ENCODE measurements around the gene ZNF200. TPM values are rescaled to one million over a fixed set of nuclear protein-coding genes. Genes with fewer than 3 reads are reported as not detected.
"Not testable (repeated sequence)": the region's sequence is repeated elsewhere in the genome, so short reads cannot be mapped to it uniquely, and the experiment has no call there.

The ZNF200 gene
- total RNA-seq, 1 donor from 2014 or later: 8.6 TPM

- no peak overlapping the region for H3K27ac Mint-ChIP-seq
- H3K27me3 Mint-ChIP-seq (ENCODE audit: low read depth): peaks cover 1% of the 10 kb centered on the region
- peaks cover 33% of the 10 kb centered on the region for H3K9me3 Mint-ChIP-seq
- H3K4me3 Mint-ChIP-seq: no peak overlapping the region
- no peak for DNase-seq (ENCODE audit: low spot score in 2 of 2, unreplicated experiment in 2 of 2)
- H3K36me3 Mint-ChIP-seq: no peaks in the 10 kb centered on the region
- TF ChIP-seq CTCF (IDR thresholded peaks at IDR 0.05; ENCODE audit: unreplicated experiment): no peak
- H3K4me1 Mint-ChIP-seq: no peaks in the 10 kb centered on the region
Observed at GRCh38 chr16:3215601-3216262, 19.2 kb downstream of the ZNF200 start.

GRCh38 chr16:3214904-3215600, 19.9 kb downstream of the ZNF200 start:
- H3K4me1 Mint-ChIP-seq: no peaks in the 10 kb centered on the region
- H3K9me3 Mint-ChIP-seq: peaks cover 38% of the 10 kb centered on the region
- no peaks in the 10 kb centered on the region for H3K36me3 Mint-ChIP-seq
- DNase-seq (ENCODE audit: low spot score in 2 of 2, unreplicated experiment in 2 of 2): no peak
- H3K27me3 Mint-ChIP-seq (ENCODE audit: low read depth): peaks cover 1% of the 10 kb centered on the region
- no peak for TF ChIP-seq CTCF (IDR thresholded peaks at IDR 0.05; ENCODE audit: unreplicated experiment)
- no peak overlapping the region for H3K27ac Mint-ChIP-seq
- no peak overlapping the region for H3K4me3 Mint-ChIP-seq

GRCh38 chr16:3212567-3212966, 22.4 kb downstream of the ZNF200 start:
- Mint-ChIP-seq H3K36me3 (no peaks in the 10 kb centered on the region), H3K4me3 (no peak overlapping the region), H3K9me3 (peaks cover 38% of the 10 kb centered on the region), H3K27me3 (ENCODE audit: low read depth) (peaks cover 1% of the 10 kb centered on the region), H3K4me1 (no peaks in the 10 kb centered on the region), H3K27ac (no peak overlapping the region)
- TF ChIP-seq CTCF (IDR thresholded peaks at IDR 0.05; ENCODE audit: unreplicated experiment): no peak
- no peak for DNase-seq (ENCODE audit: low spot score in 2 of 2, unreplicated experiment in 2 of 2)

- Mint-ChIP-seq H3K4me1 (no peaks in the 10 kb centered on the region), H3K36me3 (no peaks in the 10 kb centered on the region), H3K9me3 (peaks cover 41% of the 10 kb centered on the region), H3K27me3 (ENCODE audit: low read depth) (peaks cover 1% of the 10 kb centered on the region), H3K27ac (no peak overlapping the region), H3K4me3 (no peak overlapping the region)
- no peak for TF ChIP-seq CTCF (IDR thresholded peaks at IDR 0.05; ENCODE audit: unreplicated experiment)
- DNase-seq (ENCODE audit: low spot score in 2 of 2, unreplicated experiment in 2 of 2): no peak
Observed at GRCh38 chr16:3212006-3212405, 23.0 kb downstream of the ZNF200 start.

- DNase-seq (ENCODE audit: low spot score in 2 of 2, unreplicated experiment in 2 of 2): no peak
- Mint-ChIP-seq H3K4me3 (no peak overlapping the region), H3K9me3 (peaks cover 43% of the 10 kb centered on the region), H3K27me3 (ENCODE audit: low read depth) (peaks cover 1% of the 10 kb centered on the region), H3K4me1 (no peaks in the 10 kb centered on the region), H3K36me3 (no peaks in the 10 kb centered on the region), H3K27ac (no peak overlapping the region)
- TF ChIP-seq CTCF (IDR thresholded peaks at IDR 0.05; ENCODE audit: unreplicated experiment): no peak
Observed at GRCh38 chr16:3207086-3207953, 27.6 kb downstream of the ZNF200 start.

GRCh38 chr16:3205939-3206338, 29.0 kb downstream of the ZNF200 start:
- not testable (repeated sequence) for H3K4me1 Mint-ChIP-seq; DNase-seq (ENCODE audit: low spot score in 2 of 2, unreplicated experiment in 2 of 2); H3K27ac Mint-ChIP-seq; H3K4me3 Mint-ChIP-seq; H3K36me3 Mint-ChIP-seq
- H3K27me3 Mint-ChIP-seq (ENCODE audit: low read depth): peaks cover 12% of the 10 kb centered on the region
- peaks cover 41% of the 10 kb centered on the region for H3K9me3 Mint-ChIP-seq
